H1 (cell line): Measurements from ENCODE around the gene LEMD1. TPM values are rescaled to one million over a fixed set of nuclear protein-coding genes. Genes with fewer than 3 reads are reported as not detected.

Source experiments
- KDM5A ChIP-seq: fragments of 200-600 bp; IDR thresholded peaks from 2 replicates; pipeline ENCODE4 v1.7.1; 2012; ENCODE audit warnings: mild to moderate bottlenecking, low read length, inconsistent platforms, mixed read lengths
- polyA plus RNA-seq, 7 experiments: library from polyadenylated mRNA; depleted of rRNA in 3 of 7; stranded (reverse) in 5 of 7; unstranded in 2 of 7; fragments of >200 nt in 5 of 7; fragments of 200-250 nt in 2 of 7; gene quantifications; 1 replicate in 5 of 7; 2 replicates in 1 of 7; 4 replicates in 1 of 7; pipeline versions ENCODE4 v1.2.1 to v1.2.3, GENCODE V29; 2011 to 2013; ENCODE audit warnings: missing spikeins in 2 of 7, mixed read lengths in 2 of 7
- total RNA-seq: library from RNA; stranded (reverse); fragmentation: NEBNext Ultra II Directional; extraction: Animal tissue kit (Norgen Biotek cat#: 25700); gene quantifications from 2 replicates; pipeline ENCODE4 v1.2.1, GENCODE V29; 2021
- TF ChIP-seq, protein P1 (sequence below), 3 experiments: IDR thresholded peaks; 1 replicate in 2 of 3; 2 replicates in 1 of 3; pipeline versions ENCODE4 v1.5.1 to v1.6.1; 2011; ENCODE audit warnings: low read length in 3 of 3, mild to moderate bottlenecking in 3 of 3, inconsistent platforms in 2 of 3, low read depth in 1 of 3, moderate library complexity in 1 of 3; ENCODE audit not compliant: insufficient read depth in 1 of 3; ENCODE audit errors: control extremely low read depth in 1 of 3
- TF ChIP-seq, protein P2 (sequence below): fragments of 300-600 bp; sonication (generic); IDR thresholded peaks from 2 replicates; pipeline ENCODE4 v1.7.1; 2012; ENCODE audit warnings: low read length, moderate library complexity, mild to moderate bottlenecking, inconsistent platforms; ENCODE audit not compliant: insufficient replicate concordance

LEMD1 gene
- total and polyA plus RNA-seq, 2 of the 8 experiments (the other 6 are each of a cell fraction or from before 2014, with no cell fraction given) = 10.0 to 10.5 TPM

GRCh38 chr1:205353191-205353590 lies 68.7 kb downstream of the LEMD1 start (continued):
- TF ChIP-seq, protein P1, sequence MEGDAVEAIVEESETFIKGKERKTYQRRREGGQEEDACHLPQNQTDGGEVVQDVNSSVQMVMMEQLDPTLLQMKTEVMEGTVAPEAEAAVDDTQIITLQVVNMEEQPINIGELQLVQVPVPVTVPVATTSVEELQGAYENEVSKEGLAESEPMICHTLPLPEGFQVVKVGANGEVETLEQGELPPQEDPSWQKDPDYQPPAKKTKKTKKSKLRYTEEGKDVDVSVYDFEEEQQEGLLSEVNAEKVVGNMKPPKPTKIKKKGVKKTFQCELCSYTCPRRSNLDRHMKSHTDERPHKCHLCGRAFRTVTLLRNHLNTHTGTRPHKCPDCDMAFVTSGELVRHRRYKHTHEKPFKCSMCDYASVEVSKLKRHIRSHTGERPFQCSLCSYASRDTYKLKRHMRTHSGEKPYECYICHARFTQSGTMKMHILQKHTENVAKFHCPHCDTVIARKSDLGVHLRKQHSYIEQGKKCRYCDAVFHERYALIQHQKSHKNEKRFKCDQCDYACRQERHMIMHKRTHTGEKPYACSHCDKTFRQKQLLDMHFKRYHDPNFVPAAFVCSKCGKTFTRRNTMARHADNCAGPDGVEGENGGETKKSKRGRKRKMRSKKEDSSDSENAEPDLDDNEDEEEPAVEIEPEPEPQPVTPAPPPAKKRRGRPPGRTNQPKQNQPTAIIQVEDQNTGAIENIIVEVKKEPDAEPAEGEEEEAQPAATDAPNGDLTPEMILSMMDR (IDR thresholded peaks at IDR 0.05; ENCODE audit: control extremely low read depth in 1 of 3, insufficient read depth in 1 of 3, low read depth in 1 of 3, low read length in 3 of 3) = no peak
- TF ChIP-seq, protein P2, sequence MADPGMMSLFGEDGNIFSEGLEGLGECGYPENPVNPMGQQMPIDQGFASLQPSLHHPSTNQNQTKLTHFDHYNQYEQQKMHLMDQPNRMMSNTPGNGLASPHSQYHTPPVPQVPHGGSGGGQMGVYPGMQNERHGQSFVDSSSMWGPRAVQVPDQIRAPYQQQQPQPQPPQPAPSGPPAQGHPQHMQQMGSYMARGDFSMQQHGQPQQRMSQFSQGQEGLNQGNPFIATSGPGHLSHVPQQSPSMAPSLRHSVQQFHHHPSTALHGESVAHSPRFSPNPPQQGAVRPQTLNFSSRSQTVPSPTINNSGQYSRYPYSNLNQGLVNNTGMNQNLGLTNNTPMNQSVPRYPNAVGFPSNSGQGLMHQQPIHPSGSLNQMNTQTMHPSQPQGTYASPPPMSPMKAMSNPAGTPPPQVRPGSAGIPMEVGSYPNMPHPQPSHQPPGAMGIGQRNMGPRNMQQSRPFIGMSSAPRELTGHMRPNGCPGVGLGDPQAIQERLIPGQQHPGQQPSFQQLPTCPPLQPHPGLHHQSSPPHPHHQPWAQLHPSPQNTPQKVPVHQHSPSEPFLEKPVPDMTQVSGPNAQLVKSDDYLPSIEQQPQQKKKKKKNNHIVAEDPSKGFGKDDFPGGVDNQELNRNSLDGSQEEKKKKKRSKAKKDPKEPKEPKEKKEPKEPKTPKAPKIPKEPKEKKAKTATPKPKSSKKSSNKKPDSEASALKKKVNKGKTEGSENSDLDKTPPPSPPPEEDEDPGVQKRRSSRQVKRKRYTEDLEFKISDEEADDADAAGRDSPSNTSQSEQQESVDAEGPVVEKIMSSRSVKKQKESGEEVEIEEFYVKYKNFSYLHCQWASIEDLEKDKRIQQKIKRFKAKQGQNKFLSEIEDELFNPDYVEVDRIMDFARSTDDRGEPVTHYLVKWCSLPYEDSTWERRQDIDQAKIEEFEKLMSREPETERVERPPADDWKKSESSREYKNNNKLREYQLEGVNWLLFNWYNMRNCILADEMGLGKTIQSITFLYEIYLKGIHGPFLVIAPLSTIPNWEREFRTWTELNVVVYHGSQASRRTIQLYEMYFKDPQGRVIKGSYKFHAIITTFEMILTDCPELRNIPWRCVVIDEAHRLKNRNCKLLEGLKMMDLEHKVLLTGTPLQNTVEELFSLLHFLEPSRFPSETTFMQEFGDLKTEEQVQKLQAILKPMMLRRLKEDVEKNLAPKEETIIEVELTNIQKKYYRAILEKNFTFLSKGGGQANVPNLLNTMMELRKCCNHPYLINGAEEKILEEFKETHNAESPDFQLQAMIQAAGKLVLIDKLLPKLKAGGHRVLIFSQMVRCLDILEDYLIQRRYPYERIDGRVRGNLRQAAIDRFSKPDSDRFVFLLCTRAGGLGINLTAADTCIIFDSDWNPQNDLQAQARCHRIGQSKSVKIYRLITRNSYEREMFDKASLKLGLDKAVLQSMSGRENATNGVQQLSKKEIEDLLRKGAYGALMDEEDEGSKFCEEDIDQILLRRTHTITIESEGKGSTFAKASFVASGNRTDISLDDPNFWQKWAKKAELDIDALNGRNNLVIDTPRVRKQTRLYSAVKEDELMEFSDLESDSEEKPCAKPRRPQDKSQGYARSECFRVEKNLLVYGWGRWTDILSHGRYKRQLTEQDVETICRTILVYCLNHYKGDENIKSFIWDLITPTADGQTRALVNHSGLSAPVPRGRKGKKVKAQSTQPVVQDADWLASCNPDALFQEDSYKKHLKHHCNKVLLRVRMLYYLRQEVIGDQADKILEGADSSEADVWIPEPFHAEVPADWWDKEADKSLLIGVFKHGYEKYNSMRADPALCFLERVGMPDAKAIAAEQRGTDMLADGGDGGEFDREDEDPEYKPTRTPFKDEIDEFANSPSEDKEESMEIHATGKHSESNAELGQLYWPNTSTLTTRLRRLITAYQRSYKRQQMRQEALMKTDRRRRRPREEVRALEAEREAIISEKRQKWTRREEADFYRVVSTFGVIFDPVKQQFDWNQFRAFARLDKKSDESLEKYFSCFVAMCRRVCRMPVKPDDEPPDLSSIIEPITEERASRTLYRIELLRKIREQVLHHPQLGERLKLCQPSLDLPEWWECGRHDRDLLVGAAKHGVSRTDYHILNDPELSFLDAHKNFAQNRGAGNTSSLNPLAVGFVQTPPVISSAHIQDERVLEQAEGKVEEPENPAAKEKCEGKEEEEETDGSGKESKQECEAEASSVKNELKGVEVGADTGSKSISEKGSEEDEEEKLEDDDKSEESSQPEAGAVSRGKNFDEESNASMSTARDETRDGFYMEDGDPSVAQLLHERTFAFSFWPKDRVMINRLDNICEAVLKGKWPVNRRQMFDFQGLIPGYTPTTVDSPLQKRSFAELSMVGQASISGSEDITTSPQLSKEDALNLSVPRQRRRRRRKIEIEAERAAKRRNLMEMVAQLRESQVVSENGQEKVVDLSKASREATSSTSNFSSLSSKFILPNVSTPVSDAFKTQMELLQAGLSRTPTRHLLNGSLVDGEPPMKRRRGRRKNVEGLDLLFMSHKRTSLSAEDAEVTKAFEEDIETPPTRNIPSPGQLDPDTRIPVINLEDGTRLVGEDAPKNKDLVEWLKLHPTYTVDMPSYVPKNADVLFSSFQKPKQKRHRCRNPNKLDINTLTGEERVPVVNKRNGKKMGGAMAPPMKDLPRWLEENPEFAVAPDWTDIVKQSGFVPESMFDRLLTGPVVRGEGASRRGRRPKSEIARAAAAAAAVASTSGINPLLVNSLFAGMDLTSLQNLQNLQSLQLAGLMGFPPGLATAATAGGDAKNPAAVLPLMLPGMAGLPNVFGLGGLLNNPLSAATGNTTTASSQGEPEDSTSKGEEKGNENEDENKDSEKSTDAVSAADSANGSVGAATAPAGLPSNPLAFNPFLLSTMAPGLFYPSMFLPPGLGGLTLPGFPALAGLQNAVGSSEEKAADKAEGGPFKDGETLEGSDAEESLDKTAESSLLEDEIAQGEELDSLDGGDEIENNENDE = no peak
- TF ChIP-seq KDM5A = no peak
- TF ChIP-seq, all 59 proteins: peak for 0
